Neural cell (in vitro differentiated cells): ENCODE results near the gene GINS1. TPM values are rescaled to one million over a fixed set of nuclear protein-coding genes. Genes with fewer than 3 reads are reported as not detected.

Experiments
- H2AFZ ChIP-seq: fragments of 200-600, 300-800 bp; sonication (generic), shearing (Covaris generic); 2 replicates; pipeline ENCODE4 v1.6.0; 2014; ENCODE audit warnings: low read depth, mild to moderate bottlenecking, antibody characterized with exemption, low read length, moderate library complexity
- H3F3A ChIP-seq: fragments of 200-600 bp; shearing (Covaris generic); 2 replicates; pipeline ENCODE4 v1.6.1; 2016; ENCODE audit warnings: mild to moderate bottlenecking, moderate library complexity, mixed read lengths, antibody characterized with exemption, low read length; ENCODE audit not compliant: insufficient read depth, poor library complexity, severe bottlenecking
- H3K27ac ChIP-seq: fragments of 200-600, 300-800 bp; sonication (generic), shearing (Covaris generic); 2 replicates; pipeline ENCODE4 v1.5.1; 2014; ENCODE audit warnings: mild to moderate bottlenecking, low read length, moderate library complexity
- H3K27me3 ChIP-seq: fragments of 300-800, 200-600 bp; sonication (generic), shearing (Covaris generic); 2 replicates; pipeline ENCODE4 v1.6.0; 2014; ENCODE audit warnings: mild to moderate bottlenecking, low read depth, low read length, moderate library complexity; ENCODE audit not compliant: insufficient read depth
- H3K36me3 ChIP-seq: fragments of 300-800, 200-600 bp; sonication (generic), shearing (Covaris generic); 2 replicates; pipeline ENCODE4 v1.5.1; 2014; ENCODE audit warnings: mild to moderate bottlenecking, antibody characterized with exemption, low read length, moderate library complexity; ENCODE audit not compliant: insufficient read depth
- H3K4me2 ChIP-seq: fragments of 300-800, 200-600 bp; sonication (generic), shearing (Covaris generic); 2 replicates; pipeline ENCODE4 v1.6.0; 2014; ENCODE audit warnings: mild to moderate bottlenecking, low read length
- H3K4me3 ChIP-seq: fragments of 300-800, 200-600 bp; sonication (generic), shearing (Covaris generic); 2 replicates; pipeline ENCODE4 v1.5.1; 2014; ENCODE audit warnings: mild to moderate bottlenecking, low read length, moderate library complexity
- H3K79me2 ChIP-seq: fragments of 200-600 bp; shearing (Covaris generic); replicated peaks from 2 replicates; pipeline ENCODE4 v1.6.0; 2014; ENCODE audit warnings: mild to moderate bottlenecking, low read length, moderate library complexity; ENCODE audit not compliant: insufficient read depth
- H3K9ac ChIP-seq: fragments of 300-800, 200-600 bp; sonication (generic), shearing (Covaris generic); 2 replicates; pipeline ENCODE4 v1.6.1; 2016; ENCODE audit warnings: mild to moderate bottlenecking, low read length, mixed read lengths
- H3K9me2 ChIP-seq: fragments of 200-600 bp; shearing (Covaris generic); 2 replicates; pipeline ENCODE4 v1.6.1; 2016; ENCODE audit warnings: mild to moderate bottlenecking, low read length, mixed read lengths; ENCODE audit not compliant: insufficient read depth
- H3K9me3 ChIP-seq: fragments of 200-600, 300-800 bp; sonication (generic), shearing (Covaris generic); 2 replicates; pipeline ENCODE4 v1.6.1; 2016; ENCODE audit warnings: mild to moderate bottlenecking, mixed run types, low read length, moderate library complexity, mixed read lengths
- H4K20me1 ChIP-seq: fragments of 200-600 bp; shearing (Covaris generic); 2 replicates; pipeline ENCODE4 v1.6.1; 2016; ENCODE audit warnings: mild to moderate bottlenecking, mixed run types; ENCODE audit not compliant: insufficient read depth
- CTCF ChIP-seq: fragments of 450-650 bp; IDR thresholded peaks from 2 replicates; pipeline ENCODE4 v1.5.1; 2014; ENCODE audit warnings: antibody characterized with exemption, mild to moderate bottlenecking, moderate library complexity; ENCODE audit not compliant: poor library complexity, severe bottlenecking
- EP300 ChIP-seq: fragments of 450-650 bp; conservative IDR thresholded peaks from 2 replicates; pipeline ENCODE4 v1.6.1; 2014; ENCODE audit warnings: antibody characterized with exemption, mild to moderate bottlenecking, moderate library complexity; ENCODE audit not compliant: poor library complexity, severe bottlenecking
- EZH2 ChIP-seq: fragments of 200-600, 300-800 bp; shearing (Covaris generic), sonication (generic); IDR thresholded peaks from 2 replicates; pipeline ENCODE4 v1.6.1; 2014; ENCODE audit warnings: antibody characterized with exemption, low read length, borderline replicate concordance, mild to moderate bottlenecking; ENCODE audit not compliant: insufficient read depth, poor library complexity, severe bottlenecking
- MXI1 ChIP-seq: fragments of 450-650 bp; conservative IDR thresholded peaks from 2 replicates; pipeline ENCODE4 v1.6.1; 2014; ENCODE audit warnings: antibody characterized with exemption, mild to moderate bottlenecking; ENCODE audit not compliant: poor library complexity, severe bottlenecking
- POLR2AphosphoS5 ChIP-seq: IDR thresholded peaks from 2 replicates; pipeline ENCODE4 v1.6.1; 2012
- RAD21 ChIP-seq: fragments of 450-650 bp; conservative IDR thresholded peaks from 2 replicates; pipeline ENCODE4 v1.6.1; 2014; ENCODE audit warnings: antibody characterized with exemption, mild to moderate bottlenecking, moderate library complexity
- REST ChIP-seq: IDR thresholded peaks from 2 replicates; pipeline ENCODE4 v1.6.1; 2012; ENCODE audit warnings: borderline replicate concordance
- SMC3 ChIP-seq: fragments of 450-650 bp; conservative IDR thresholded peaks from 2 replicates; pipeline ENCODE4 v1.6.1; 2014; ENCODE audit warnings: antibody characterized with exemption, mild to moderate bottlenecking, moderate library complexity; ENCODE audit not compliant: poor library complexity
- TAF1 ChIP-seq: IDR thresholded peaks from 2 replicates; pipeline ENCODE4 v1.6.1; 2012; ENCODE audit warnings: low read depth
- polyA plus RNA-seq: library from polyadenylated mRNA; depleted of rRNA; stranded (reverse); fragments of >200 nt; gene quantifications from 2 replicates; pipeline ENCODE4 v1.2.3, GENCODE V29; 2014

GINS1 gene
- polyA plus RNA-seq, 1 donor from 2014 or later, result 4.5 TPM

- Histone ChIP-seq H2AFZ (no peak overlapping the region), H3K79me2 (no peaks in the 10 kb centered on the region), H3K4me2 (no peak overlapping the region), H3K27ac (no peak overlapping the region), H3F3A (no peaks in the 10 kb centered on the region), H3K9me2 (no peaks in the 10 kb centered on the region), H3K36me3 (no peaks in the 10 kb centered on the region), H4K20me1 (no peaks in the 10 kb centered on the region), H3K27me3 (no peaks in the 10 kb centered on the region), H3K4me3 (no peak overlapping the region), H3K9me3 (no peaks in the 10 kb centered on the region), H3K9ac (no peak overlapping the region)
- no peak for TF ChIP-seq EP300
- no peak for TF ChIP-seq SMC3
- no peak for TF ChIP-seq EZH2
- TF ChIP-seq TAF1, result no peak
- TF ChIP-seq POLR2AphosphoS5, result no peak
- TF ChIP-seq RAD21, result no peak
- no peak for TF ChIP-seq MXI1
- TF ChIP-seq REST, result no peak
These were observed 44.9 kb downstream of the GINS1 start for GRCh38 chr20:25452333-25452732.

GRCh38 chr20:25453035-25453810, 45.8 kb downstream of the GINS1 start:
- TF ChIP-seq RAD21 (no peak), MXI1 (no peak), EP300 (no peak), TAF1 (no peak), SMC3 (no peak), POLR2AphosphoS5 (no peak), REST (no peak), CTCF (no peak), EZH2 (no peak)
- no peak overlapping the region for H3K4me3 ChIP-seq
- no peak overlapping the region for H2AFZ ChIP-seq
- H3K9ac ChIP-seq, result no peak overlapping the region
- H3F3A ChIP-seq, result no peaks in the 10 kb centered on the region
- H3K27ac ChIP-seq, result no peak overlapping the region
- no peaks in the 10 kb centered on the region for H3K27me3 ChIP-seq
- H3K79me2 ChIP-seq, result no peaks in the 10 kb centered on the region
- no peaks in the 10 kb centered on the region for H3K36me3 ChIP-seq
- H3K9me3 ChIP-seq, result no peaks in the 10 kb centered on the region
- no peaks in the 10 kb centered on the region for H4K20me1 ChIP-seq
- no peaks in the 10 kb centered on the region for H3K9me2 ChIP-seq
- no peak overlapping the region for H3K4me2 ChIP-seq
